Fibroblast of lung (primary cell): ENCODE results near the gene SORCS2. TPM values are rescaled to one million over a fixed set of nuclear protein-coding genes. Genes with fewer than 3 reads are reported as not detected.

ENCODE experiments used
- DNase-seq, 2 donors: peaks; one replicate each; pipeline versions ENCODE4 v3.0.0 to v3.0.0-alpha.2; 2010; ENCODE audit warnings: low read depth in 2 of 2
- H2AFZ ChIP-seq: 2 replicates; pipeline ENCODE4 v1.5.1; 2012; ENCODE audit warnings: low read length, control low read depth, inconsistent platforms
- H3K27ac ChIP-seq: 2 replicates; pipeline ENCODE4 v1.5.1; 2011; ENCODE audit warnings: low read length, control low read depth; ENCODE audit not compliant: insufficient read depth
- H3K27me3 ChIP-seq: 2 replicates; pipeline ENCODE4 v1.5.1; 2011; ENCODE audit warnings: mild to moderate bottlenecking, low read length; ENCODE audit not compliant: control insufficient read depth, insufficient read depth
- H3K36me3 ChIP-seq: 2 replicates; pipeline ENCODE4 v1.5.1; 2011; ENCODE audit warnings: low read length; ENCODE audit not compliant: control insufficient read depth, insufficient read depth
- H3K4me1 ChIP-seq: 2 replicates; pipeline ENCODE4 v1.5.1; 2011; ENCODE audit warnings: low read length; ENCODE audit not compliant: control insufficient read depth, insufficient read depth; ENCODE audit errors: extremely low read depth
- H3K4me2 ChIP-seq: 2 replicates; pipeline ENCODE4 v1.5.1; 2011; ENCODE audit warnings: low read length, control low read depth; ENCODE audit not compliant: insufficient read depth; ENCODE audit errors: extremely low read depth
- H3K4me3 ChIP-seq, 4 experiments: fragments of 200-600 bp in 1 of 4; sonication (generic) in 1 of 4; replicated peaks in 1 of 4; 2 replicates each; pipeline ENCODE4 v1.5.1; 2011 to 2016; ENCODE audit warnings: low read length in 4 of 4, low read depth in 3 of 4, mild to moderate bottlenecking in 3 of 4, control low read depth in 2 of 4, inconsistent platforms in 1 of 4, mixed read lengths in 1 of 4; ENCODE audit not compliant: insufficient read depth in 1 of 4; ENCODE audit errors: control extremely low read depth in 1 of 4
- H3K79me2 ChIP-seq: 2 replicates; pipeline ENCODE4 v1.5.1; 2012; ENCODE audit warnings: mild to moderate bottlenecking, low read length, inconsistent platforms; ENCODE audit not compliant: control insufficient read depth, insufficient read depth
- H3K9ac ChIP-seq: 2 replicates; pipeline ENCODE4 v1.5.1; 2011; ENCODE audit warnings: mild to moderate bottlenecking, low read length, control low read depth; ENCODE audit not compliant: insufficient read depth
- H3K9me3 ChIP-seq: 2 replicates; pipeline ENCODE4 v1.5.1; 2012; ENCODE audit warnings: low read depth, low read length; ENCODE audit not compliant: control insufficient read depth, insufficient read depth
- H4K20me1 ChIP-seq: 2 replicates; pipeline ENCODE4 v1.5.1; 2011; ENCODE audit warnings: low read length; ENCODE audit not compliant: control insufficient read depth, insufficient read depth; ENCODE audit errors: extremely low read depth
- CTCF ChIP-seq, 2 donors: IDR thresholded peaks in 1 of 2; conservative IDR thresholded peaks in 1 of 2; 1 replicate in 1 of 2; 2 replicates in 1 of 2; pipeline ENCODE4 v1.5.1; 2011 to 2012; ENCODE audit warnings: low read length in 2 of 2, control low read depth in 1 of 2, inconsistent platforms in 1 of 2, low read depth in 1 of 2, mild to moderate bottlenecking in 1 of 2
- EZH2 ChIP-seq: IDR thresholded peaks from 2 replicates; pipeline ENCODE4 v1.5.1; 2012; ENCODE audit warnings: low read length, control low read depth, mild to moderate bottlenecking; ENCODE audit errors: missing control alignments
- polyA plus RNA-seq, 2 donors: library from polyadenylated mRNA; depleted of rRNA in 1 of 2; stranded (reverse) in 1 of 2; unstranded in 1 of 2; fragments of >200 nt; gene quantifications; 2 replicates each; pipeline ENCODE4 v1.2.1, GENCODE V29; 2011 to 2012; ENCODE audit warnings: missing spikeins in 1 of 2
- total RNA-seq: library from RNA; depleted of rRNA; stranded (reverse); fragments of >200 nt; gene quantifications from 2 replicates; pipeline ENCODE4 v1.2.1, GENCODE V29; 2014

Gene SORCS2
- total and polyA plus RNA-seq, 2 donors (not counting 1 experiment from before 2014, with no cell fraction given) = 0.17 to 0.41 TPM

- Histone ChIP-seq H3K4me1 (no peaks in the 10 kb centered on the region), H3K4me3 (no peak overlapping the region), H3K9me3 (no peaks in the 10 kb centered on the region), H3K27me3 (no peaks in the 10 kb centered on the region), H3K36me3 (no peaks in the 10 kb centered on the region), H3K9ac (no peak overlapping the region), H3K4me2 (no peak overlapping the region), H2AFZ (no peak overlapping the region), H4K20me1 (no peaks in the 10 kb centered on the region), H3K79me2 (no peaks in the 10 kb centered on the region), H3K27ac (no peak overlapping the region)
- no peak for DNase-seq
- TF ChIP-seq CTCF (conservative IDR thresholded peaks at IDR 0.05 in 1 of 2, IDR thresholded peaks at IDR 0.05 in 1 of 2; ENCODE audit: low read depth in 1 of 2, low read length in 2 of 2) (no peak), EZH2 (no peak)
Observed at GRCh38 chr4:7465017-7465416, 272.7 kb downstream of the SORCS2 start.

- H3K4me1 ChIP-seq = no peaks in the 10 kb centered on the region
- TF ChIP-seq CTCF (conservative IDR thresholded peaks at IDR 0.05 in 1 of 2, IDR thresholded peaks at IDR 0.05 in 1 of 2; ENCODE audit: low read depth in 1 of 2, low read length in 2 of 2) = no peak
- no peak for TF ChIP-seq EZH2
- H3K27ac ChIP-seq = no peak overlapping the region
Observed at GRCh38 chr4:7466215-7466614, 273.9 kb downstream of the SORCS2 start.

GRCh38 chr4:7466904-7467303 is 274.6 kb downstream of the SORCS2 start:
- no peak overlapping the region for H3K9ac ChIP-seq
- H3K27ac ChIP-seq = no peak overlapping the region
- H4K20me1 ChIP-seq = no peaks in the 10 kb centered on the region
- H3K27me3 ChIP-seq = no peaks in the 10 kb centered on the region
- H3K4me2 ChIP-seq = no peak overlapping the region
- H3K4me1 ChIP-seq = no peaks in the 10 kb centered on the region
- H2AFZ ChIP-seq = no peak overlapping the region
- H3K79me2 ChIP-seq = no peaks in the 10 kb centered on the region
- H3K9me3 ChIP-seq = no peaks in the 10 kb centered on the region
- H3K36me3 ChIP-seq = no peaks in the 10 kb centered on the region
- no peak for TF ChIP-seq CTCF (conservative IDR thresholded peaks at IDR 0.05 in 1 of 2, IDR thresholded peaks at IDR 0.05 in 1 of 2; ENCODE audit: low read depth in 1 of 2, low read length in 2 of 2)
- TF ChIP-seq EZH2 = no peak
- no peak overlapping the region for H3K4me3 ChIP-seq
- no peak for DNase-seq

More at GRCh38 chr4:7466215-7466614, 273.9 kb downstream of the SORCS2 start:
- no peak overlapping the region for H2AFZ ChIP-seq
- no peak overlapping the region for H3K4me2 ChIP-seq
- no peaks in the 10 kb centered on the region for H3K79me2 ChIP-seq
- no peak for DNase-seq
- H3K36me3 ChIP-seq = no peaks in the 10 kb centered on the region
- no peaks in the 10 kb centered on the region for H3K27me3 ChIP-seq
- H3K4me3 ChIP-seq = no peak overlapping the region
- no peak overlapping the region for H3K9ac ChIP-seq
- no peaks in the 10 kb centered on the region for H4K20me1 ChIP-seq
- H3K9me3 ChIP-seq = no peaks in the 10 kb centered on the region
